Amygdala (tissue), 56 donors: ENCODE results near the gene FAM222B.

ENCODE experiments used
- DNase-seq, 56 donors: peaks; one replicate each; lab custom pipeline; 2025; lab: John Stamatoyannopoulos, UW

Gene FAM222B

DNA sequence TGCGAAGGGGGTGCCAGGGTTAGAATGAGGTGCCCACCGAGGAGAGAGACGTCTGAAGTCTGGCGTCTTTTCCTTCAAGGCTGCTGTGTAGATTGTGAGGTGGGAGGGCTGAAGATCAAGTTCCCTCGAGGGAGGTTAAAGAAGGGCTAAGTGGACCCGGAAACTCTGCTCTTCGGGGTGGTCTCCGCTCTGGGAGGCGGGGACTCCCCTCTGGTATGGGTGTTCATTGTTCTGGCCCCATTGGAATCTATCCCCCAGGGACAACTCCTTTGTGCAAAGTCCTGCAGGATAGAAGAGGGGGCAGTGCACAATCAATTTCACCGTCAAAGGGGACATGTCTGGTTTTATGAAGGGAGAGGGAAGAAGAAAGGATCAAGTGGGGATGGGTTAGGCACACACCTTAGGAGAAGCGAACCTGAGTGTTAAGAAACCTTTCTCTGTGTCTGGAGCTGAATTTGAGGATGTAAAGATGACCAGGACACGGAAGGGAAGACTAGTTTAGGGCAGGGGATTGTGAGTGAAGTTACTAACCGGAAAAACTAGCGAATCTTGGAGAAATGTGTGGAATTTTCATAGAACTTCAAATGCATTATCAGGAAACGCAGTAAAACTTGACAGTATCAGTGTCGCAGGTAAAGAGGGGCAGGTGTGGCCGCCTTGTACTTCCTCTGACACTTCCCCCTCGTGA, 124.1 kb downstream of the FAM222B start:
- DNase-seq = no peak

DNA sequence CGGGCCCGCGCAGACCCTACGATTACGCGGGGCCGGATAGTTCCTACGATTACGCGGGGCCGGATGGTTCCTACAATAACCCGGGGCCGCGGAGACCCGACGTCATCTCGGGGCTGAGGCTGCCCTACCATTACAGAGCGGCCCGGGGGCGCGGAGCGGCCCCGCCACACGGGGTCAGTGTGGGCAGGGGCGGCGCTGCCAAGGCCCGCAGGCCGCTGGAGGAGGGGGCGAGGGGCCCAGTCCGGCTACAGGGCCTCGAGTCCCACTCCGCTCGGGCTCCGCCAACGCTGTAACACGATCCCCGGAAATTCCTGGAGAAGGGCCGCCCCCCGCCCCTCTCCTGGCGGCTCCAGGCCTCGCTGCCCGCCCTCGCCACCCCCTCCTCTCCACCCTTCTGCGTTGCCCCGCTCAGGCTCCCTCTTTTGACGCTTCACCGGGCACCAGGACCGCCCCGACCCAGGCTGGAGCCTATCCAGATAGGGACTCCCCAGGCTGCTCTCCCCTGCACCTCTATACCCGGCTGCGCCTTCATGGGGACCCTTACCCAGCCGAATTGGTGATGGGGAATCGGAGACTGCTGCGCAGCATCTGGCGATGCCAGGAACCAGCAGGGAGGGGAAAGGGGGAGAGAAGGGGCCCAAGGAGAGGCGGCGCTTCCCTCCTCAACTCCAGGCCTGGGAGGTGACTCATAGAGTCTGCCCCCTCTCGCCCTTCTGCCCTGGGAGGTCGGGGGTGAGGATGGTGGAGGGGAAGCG, 124.8 kb downstream of the FAM222B start, which contains the start of gene RAB34:
Gene RAB34, minus strand, starts transcription at position 291 of the 755 bp plus-strand sequence. CDS start 602 bp downstream, outside the sequence.
- peak in 34 of 56 donors; percentile 5 to 64 (median 38) for DNase-seq

DNA sequence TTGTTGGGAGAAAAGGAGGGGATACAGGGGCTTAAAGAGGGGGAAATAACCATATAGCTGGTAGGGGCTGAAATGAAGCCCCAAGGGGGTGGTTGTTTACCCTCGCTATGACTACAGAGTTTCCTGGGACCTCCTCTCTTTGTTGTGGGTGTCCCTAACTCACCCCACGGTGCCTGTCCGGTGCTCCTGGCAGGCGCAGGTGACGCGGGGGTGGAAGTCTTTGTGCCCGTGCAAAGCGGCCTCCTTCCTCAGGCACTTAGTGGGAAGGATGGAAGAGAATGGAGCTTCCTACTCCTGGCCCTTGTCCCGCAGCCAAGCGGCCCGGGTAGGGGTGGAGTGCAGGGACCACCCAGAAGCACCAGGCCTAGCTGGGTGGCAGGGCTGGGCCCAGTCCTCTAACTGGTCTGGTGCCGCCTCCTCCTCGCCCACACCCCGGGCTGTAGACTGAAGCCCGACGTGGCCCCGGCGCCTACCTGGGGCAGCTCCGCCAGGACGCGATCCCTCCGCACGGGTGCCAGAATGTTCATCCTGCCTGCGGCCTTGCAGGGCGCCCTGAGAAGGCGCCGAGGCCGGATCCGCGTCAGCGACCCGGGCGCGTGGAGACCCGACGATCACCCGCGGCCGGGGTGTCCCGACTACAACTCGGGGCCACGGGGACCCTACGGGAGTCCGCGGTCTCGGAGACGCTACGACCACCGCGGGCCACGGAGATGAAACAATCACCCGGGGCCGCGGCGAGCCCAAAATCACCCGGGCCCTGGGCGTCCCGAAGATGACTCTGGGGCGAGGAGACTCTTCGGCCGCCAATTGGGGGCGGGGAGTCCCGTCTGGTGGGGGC, 125.6 kb downstream of the FAM222B start:
- peak in 1 of 56 donors; percentile 24 for DNase-seq

DNA sequence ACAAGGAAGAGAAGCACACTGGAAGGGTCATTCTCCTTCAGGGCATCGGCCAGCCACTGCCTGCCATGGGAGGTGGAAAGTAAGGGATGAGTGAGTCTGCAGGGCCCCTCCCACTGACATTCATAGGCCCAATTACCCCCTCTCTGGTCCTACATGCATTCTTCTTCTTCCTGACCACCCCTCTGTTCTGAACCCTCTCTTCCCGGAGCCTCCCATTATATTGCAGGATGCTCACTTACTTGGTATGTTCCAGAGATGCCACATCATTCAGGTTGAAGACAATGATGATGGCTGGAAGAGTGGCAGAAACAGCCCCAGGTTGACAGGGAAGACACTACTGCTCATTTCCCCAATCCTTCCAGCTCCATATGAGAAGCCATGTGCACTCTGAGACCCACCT, 127.4 kb downstream of the FAM222B start:
- no peak for DNase-seq

DNA sequence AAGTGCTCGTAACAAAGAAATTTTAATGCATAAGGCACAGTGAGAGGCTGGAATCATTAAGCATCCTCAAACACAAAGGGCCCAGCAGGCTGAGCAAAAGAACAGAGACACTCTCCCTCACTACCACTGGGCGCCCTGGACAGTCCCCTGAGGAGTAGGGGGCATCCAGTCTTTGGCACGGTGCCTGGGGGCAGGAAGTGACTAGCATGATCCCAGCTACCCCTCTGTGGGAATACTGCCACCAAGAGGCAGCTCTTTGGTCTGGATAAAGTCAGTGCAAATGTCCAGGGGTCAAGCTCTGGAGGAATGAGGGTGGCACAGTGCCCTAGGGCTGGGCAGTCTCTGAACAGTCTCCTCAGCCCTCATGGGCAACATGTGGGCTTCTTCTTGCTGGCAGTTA, 128.3 kb downstream of the FAM222B start:
- DNase-seq = no peak

DNA sequence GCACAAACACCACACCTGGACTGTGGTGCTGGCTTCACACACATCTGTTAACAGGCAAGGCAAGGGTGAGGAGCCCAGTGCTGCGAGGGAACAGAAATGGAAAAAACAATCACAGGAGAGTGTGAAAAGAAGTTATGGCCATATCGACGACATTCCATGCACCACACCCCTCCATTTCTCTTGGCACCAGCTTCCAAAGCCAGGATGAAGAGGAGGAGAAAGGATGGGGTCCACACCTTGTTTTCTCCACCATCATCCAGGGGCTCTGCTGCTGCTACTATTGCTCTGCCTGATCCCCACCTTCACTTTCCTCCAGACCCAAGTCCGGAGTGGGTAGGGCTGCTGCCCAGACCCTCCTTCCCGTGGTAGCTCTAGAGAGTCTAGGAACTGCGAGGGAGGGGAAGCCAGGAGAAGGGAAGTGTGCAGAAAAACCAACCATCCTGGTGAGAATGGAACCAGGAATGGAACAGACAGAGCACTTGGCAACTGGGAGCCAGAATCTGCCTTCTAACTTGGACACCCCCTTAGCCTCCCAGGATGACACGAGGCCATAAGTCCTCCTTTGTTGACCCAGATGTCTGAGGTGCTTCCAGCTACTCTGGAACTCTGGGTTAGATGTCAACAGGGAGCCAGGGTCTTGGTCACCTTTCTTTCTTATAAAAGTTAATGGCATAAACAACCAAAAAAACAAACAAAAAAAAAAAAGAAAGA, 129.7 kb downstream of the FAM222B start:
- DNase-seq = no peak

DNA sequence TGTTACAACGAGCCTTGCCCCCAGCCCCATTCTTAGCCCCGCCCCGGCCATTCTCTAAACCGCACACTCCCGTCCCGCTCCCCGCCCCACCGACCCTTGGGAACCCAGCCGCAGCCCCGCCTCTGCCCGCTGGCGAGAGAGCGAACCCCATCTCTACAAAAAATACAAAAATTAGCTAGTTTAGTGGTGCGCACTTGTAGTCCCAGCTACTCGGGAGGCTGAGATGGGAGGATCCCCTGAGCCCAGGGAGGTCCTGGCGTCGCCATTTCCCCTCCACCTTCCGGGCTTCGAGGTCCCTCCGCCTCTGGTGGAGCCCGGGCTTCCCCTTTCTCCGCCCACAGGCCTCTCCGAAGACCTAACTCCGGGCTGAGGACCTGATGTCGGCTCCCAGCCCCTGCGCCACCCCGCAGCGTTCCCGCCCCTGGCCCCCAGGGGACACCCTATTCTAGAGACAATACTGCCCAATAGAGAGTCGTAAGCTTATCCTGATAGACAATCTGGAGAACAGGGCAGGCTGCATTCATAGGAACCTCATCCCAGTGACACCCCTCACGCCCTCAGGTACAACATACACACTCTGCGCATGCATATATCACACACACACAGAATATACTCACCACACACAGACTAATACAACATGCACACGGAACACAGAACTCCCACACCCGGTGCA, 130.4 kb downstream of the FAM222B start:
- peak in 3 of 56 donors; percentile 22 to 31 (median 24) for DNase-seq

DNA sequence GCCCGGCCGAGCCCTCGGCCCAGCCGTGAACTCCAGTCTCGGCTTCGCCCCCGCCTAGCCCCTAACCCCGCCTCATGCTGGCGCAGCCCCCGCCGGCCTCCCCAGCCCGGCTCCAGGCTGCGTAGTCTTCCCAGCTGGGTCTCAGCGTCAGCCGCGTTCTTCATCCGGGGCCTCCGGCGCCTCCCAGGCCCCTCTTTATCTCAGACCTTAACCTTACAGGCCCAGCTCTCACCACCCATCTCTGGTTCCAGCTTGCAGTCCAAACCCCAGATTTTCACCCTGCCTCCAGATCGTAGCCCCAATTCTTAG, 130.9 kb downstream of the FAM222B start, which contains the start of gene PROCA1:
Gene PROCA1, minus strand, starts transcription at position 166 of the 309 bp plus-strand sequence. CDS start 228 bp downstream, outside the sequence.
- no peak for DNase-seq

DNA sequence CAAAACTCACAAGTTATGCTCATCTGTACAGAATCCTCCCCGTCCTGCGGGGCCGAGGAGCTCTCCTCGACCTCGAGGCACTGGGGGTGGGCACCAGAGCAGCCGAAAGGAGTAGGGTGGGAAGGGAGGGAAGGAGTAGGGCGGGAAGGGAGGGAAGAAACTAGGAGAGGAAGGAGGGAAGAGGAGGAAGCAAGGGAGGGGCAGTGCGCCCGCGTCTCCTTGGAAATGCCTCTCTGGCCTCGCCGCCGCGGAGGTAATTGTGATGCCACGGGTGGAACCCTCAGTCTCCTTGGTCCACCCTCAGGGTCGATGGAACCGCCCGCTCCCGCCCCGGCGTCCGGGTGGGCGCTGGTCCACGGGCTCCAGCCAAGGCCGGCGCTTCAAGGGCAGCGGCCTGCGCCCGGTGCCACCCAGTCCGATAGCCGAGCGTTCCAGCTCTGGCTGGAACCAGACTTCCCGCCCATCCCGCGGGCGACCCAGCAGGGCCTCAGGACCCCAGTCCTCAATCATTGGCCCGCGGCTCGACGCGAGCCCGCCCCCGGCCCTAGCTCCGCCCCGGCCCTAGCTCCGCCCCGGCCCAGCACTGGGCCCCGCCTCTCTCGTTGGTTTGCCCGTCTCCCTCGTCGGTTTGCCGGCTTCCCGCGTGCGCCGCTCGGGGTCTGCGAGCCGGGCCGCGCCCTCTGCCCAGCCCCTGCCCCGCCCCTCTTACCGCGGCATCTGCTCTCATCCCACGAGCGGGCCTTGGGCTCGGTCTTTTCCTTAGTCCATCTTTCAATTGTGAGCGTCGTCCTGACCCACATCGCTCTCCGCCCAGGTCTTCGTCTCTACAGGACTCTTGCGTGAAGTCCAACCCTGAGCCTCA, 131.5 kb downstream of the FAM222B start:
- peak in 54 of 56 donors; percentile 34 to 93 (median 81) for DNase-seq

DNA sequence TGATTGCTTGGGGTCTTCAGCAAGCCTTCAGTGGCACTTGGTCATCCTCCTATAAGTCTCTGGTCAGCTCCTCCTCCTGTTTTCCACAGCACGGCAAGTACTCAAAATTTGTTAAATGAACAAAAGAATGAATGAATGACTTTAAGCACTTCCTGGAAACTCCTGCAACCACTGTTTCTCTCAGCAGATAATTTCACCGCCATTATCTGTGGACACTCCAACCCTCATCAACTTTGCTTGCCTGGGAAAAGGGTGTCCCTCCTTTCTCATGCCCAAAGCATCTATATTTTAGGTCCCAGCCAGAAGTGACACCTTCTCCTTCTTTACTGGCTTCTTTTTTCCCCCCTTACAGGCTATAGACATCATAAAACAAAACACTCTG, 135.3 kb downstream of the FAM222B start:
- no peak for DNase-seq

DNA sequence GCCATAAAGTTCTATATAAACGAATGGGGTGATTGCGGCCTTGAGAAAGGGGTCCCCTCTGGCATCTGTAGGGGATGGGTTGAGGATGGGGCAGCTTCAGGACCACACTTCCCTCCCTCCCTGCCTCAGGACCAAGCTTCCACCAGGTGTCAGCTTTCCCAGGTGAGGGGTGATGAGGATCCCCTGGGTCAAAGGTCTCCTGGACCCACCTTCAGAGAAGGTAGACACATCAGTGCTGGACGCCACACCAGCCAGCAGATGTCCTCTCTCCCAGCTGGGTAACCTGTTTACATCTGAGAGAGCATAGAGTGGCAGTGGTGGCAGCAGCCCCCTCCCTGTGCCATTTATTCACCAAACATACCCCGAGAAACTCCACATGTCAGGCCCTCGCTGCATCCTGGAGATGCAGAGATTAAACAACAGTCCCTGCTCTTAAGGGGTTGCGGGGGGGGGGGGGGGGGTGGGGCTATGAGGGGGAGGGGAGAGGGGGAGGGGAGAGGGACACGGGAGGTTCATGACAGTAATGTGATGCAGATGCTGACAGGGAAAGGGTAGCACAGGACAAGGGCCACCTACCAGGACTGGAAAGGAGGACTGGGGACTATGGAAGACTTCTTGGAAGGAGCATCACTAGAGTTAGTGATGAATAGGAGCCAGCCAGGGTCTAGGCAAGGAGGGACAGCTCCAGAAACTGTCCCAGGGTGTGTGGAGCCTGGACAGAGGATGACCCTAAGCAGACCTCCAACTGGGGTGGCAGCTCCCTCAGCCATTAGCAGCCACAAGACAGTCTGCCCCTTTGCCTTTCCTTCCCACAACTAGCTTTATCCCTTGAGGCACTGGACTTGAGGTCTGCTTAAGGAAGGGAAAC, 135.9 kb downstream of the FAM222B start:
- no peak for DNase-seq
